HepG2 (cell line): ENCODE results near the gene NCAM2.

Experiments used
- CBX2 ChIP-seq, 2 experiments: fragments of 200-600 bp in 1 of 2; sonication (generic); formaldehyde crosslinking in 1 of 2; IDR thresholded peaks; 2 replicates each; pipeline versions ENCODE4 v1.7.0 to v1.8.1; 2018 to 2022; ENCODE audit warnings: low read depth in 2 of 2, low read length in 1 of 2, mild to moderate bottlenecking in 1 of 2, missing genetic modification reagents in 1 of 2
- ESRRA ChIP-seq: sonication (generic); formaldehyde crosslinking; IDR thresholded peaks from 2 replicates; pipeline ENCODE4 v1.5.1; 2020; ENCODE audit warnings: mild to moderate bottlenecking, low read depth, missing genetic modification reagents
- SP2 ChIP-seq: sonication (generic); formaldehyde crosslinking; IDR thresholded peaks from 2 replicates; pipeline ENCODE4 v1.5.1; 2020; ENCODE audit warnings: mild to moderate bottlenecking, missing genetic modification reagents
- TF ChIP-seq, protein P1 (sequence below): sonication (generic); IDR thresholded peaks from 2 replicates; pipeline ENCODE4 v1.6.1; 2016; ENCODE audit warnings: low read depth, borderline replicate concordance

DNA sequence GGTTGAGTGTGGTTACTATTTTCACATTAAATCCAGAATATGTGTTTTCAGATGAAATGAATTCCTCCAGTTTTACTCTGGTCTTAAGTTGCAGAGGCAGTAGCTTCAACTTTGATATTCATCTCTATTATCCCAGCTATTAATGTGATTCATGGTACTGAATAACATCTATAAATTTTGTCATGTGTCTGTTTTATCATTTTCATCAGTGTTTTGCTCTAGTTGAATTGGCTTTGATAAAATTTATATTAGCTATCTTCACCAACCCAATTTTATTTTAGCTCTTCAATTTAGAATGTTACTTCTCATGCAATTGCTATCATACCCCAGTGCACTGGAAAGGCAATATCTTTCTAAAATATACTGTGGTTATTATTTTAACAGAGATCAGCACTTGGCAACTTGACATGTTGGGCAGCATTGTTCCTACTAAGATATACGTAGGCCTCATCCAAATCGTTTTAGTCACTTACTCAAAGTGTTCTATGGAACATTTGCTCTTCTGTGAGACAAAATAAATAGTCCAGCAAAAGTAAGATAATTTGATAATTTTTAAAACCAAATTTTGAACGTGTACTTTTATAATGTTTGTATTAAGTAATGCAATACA, 184.3 kb downstream of the NCAM2 start:
- TF ChIP-seq CBX2 (IDR thresholded peaks at IDR 0.05; ENCODE audit: low read depth, low read length): no peak
- no peak for TF ChIP-seq CBX2 (CRISPR knock-in tag; IDR thresholded peaks at IDR 0.05; ENCODE audit: low read depth)
- TF ChIP-seq SP2 (CRISPR knock-in tag): no peak
- TF ChIP-seq, protein P1, sequence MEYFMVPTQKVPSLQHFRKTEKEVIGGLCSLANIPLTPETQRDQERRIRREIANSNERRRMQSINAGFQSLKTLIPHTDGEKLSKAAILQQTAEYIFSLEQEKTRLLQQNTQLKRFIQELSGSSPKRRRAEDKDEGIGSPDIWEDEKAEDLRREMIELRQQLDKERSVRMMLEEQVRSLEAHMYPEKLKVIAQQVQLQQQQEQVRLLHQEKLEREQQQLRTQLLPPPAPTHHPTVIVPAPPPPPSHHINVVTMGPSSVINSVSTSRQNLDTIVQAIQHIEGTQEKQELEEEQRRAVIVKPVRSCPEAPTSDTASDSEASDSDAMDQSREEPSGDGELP: no peak
- TF ChIP-seq ESRRA: no peak
